MM.1S (cell line): ENCODE data around the gene PCDH9.

Experiments
- DNase-seq: peaks from one replicate; pipeline ENCODE4 v3.0.0-alpha.2; 2015
- H2AFZ ChIP-seq: fragments of 300-600 bp; sonication (generic); 2 replicates; pipeline ENCODE4 v1.6.0; 2016; ENCODE audit warnings: antibody characterized with exemption, low read length
- H3F3A ChIP-seq: fragments of 300-600 bp; sonication (generic); 2 replicates; pipeline ENCODE4 v1.6.1; 2016; ENCODE audit warnings: mild to moderate bottlenecking, antibody characterized with exemption, low read length, moderate library complexity, mixed read lengths; ENCODE audit not compliant: insufficient read depth
- H3K27ac ChIP-seq: fragments of 300-600 bp; sonication (generic); 2 replicates; pipeline ENCODE4 v1.5.1; 2016; ENCODE audit warnings: mild to moderate bottlenecking, low read length
- H3K27me3 ChIP-seq: fragments of 300-600 bp; sonication (generic); replicated peaks from 2 replicates; pipeline ENCODE4 v1.6.0; 2016; ENCODE audit warnings: low read length; ENCODE audit not compliant: insufficient read depth
- H3K36me3 ChIP-seq: fragments of 300-600 bp; sonication (generic); replicated peaks from 2 replicates; pipeline ENCODE4 v1.6.1; 2016; ENCODE audit warnings: mild to moderate bottlenecking, low read length, mixed read lengths; ENCODE audit not compliant: insufficient read depth
- H3K4me1 ChIP-seq: fragments of 300-600 bp; sonication (generic); 2 replicates; pipeline ENCODE4 v1.6.1; 2016; ENCODE audit warnings: low read length, mixed read lengths
- H3K4me2 ChIP-seq: fragments of 300-600 bp; sonication (generic); 2 replicates; pipeline ENCODE4 v1.6.0; 2016; ENCODE audit warnings: low read depth, low read length
- H3K4me3 ChIP-seq: fragments of 300-600 bp; sonication (generic); 2 replicates; pipeline ENCODE4 v1.5.1; 2016; ENCODE audit warnings: low read length, mixed read lengths
- H3K79me2 ChIP-seq: fragments of 300-600 bp; sonication (generic); 2 replicates; pipeline ENCODE4 v1.6.1; 2016; ENCODE audit warnings: mixed run types, low read length, mixed read lengths
- H3K9ac ChIP-seq: fragments of 300-600 bp; sonication (generic); 2 replicates; pipeline ENCODE4 v1.6.1; 2016; ENCODE audit warnings: low read length, mixed read lengths
- H3K9me2 ChIP-seq: fragments of 300-600 bp; sonication (generic); replicated peaks from 2 replicates; pipeline ENCODE4 v1.6.1; 2016; ENCODE audit warnings: mild to moderate bottlenecking, low read length, mixed read lengths; ENCODE audit not compliant: insufficient read depth
- H3K9me3 ChIP-seq: fragments of 300-600 bp; sonication (generic); replicated peaks from 2 replicates; pipeline ENCODE4 v1.6.1; 2016; ENCODE audit warnings: mild to moderate bottlenecking, low read length, mixed read lengths; ENCODE audit not compliant: insufficient read depth
- H4K20me1 ChIP-seq: fragments of 300-600 bp; sonication (generic); 2 replicates; pipeline ENCODE4 v1.6.1; 2016; ENCODE audit warnings: mild to moderate bottlenecking, low read length, moderate library complexity, mixed read lengths; ENCODE audit not compliant: insufficient read depth
- CTCF ChIP-seq: fragments of 300-600 bp; sonication (generic); IDR thresholded peaks from 2 replicates; pipeline ENCODE4 v1.5.1; 2016; ENCODE audit warnings: antibody characterized with exemption, low read length, mixed read lengths
- EZH2 ChIP-seq: fragments of 300-600 bp; sonication (generic); optimal IDR thresholded peaks from 2 replicates; pipeline ENCODE3; 2017; ENCODE audit warnings: low read depth, mild to moderate bottlenecking, antibody characterized with exemption, low read length, mixed read lengths
- EZH2phosphoT487 ChIP-seq: fragments of 300-600 bp; sonication (generic); IDR thresholded peaks from 2 replicates; pipeline ENCODE4 v1.6.1; 2018; ENCODE audit warnings: antibody characterized with exemption, low read length

Gene PCDH9

GRCh38 chr13:66547685-66548084, 682.5 kb downstream of the PCDH9 start:
- Histone ChIP-seq H3K4me3 (no peak overlapping the region), H3K4me1 (no peaks in the 10 kb centered on the region), H3K79me2 (no peaks in the 10 kb centered on the region), H2AFZ (no peak overlapping the region), H3K9me2 (no peaks in the 10 kb centered on the region), H4K20me1 (no peaks in the 10 kb centered on the region), H3K9ac (no peak overlapping the region), H3K27ac (no peak overlapping the region), H3F3A (no peaks in the 10 kb centered on the region), H3K27me3 (no peaks in the 10 kb centered on the region), H3K9me3 (no peaks in the 10 kb centered on the region), H3K4me2 (no peak overlapping the region), H3K36me3 (no peaks in the 10 kb centered on the region)
- no peak for TF ChIP-seq EZH2phosphoT487
- TF ChIP-seq EZH2: no peak
- no peak for TF ChIP-seq CTCF
- no peak for DNase-seq

GRCh38 chr13:66546534-66547379, 683.4 kb downstream of the PCDH9 start:
- no peaks in the 10 kb centered on the region for H3K27me3 ChIP-seq
- TF ChIP-seq EZH2phosphoT487 (no peak), CTCF (no peak), EZH2 (no peak)
- H3F3A ChIP-seq: no peaks in the 10 kb centered on the region
- no peaks in the 10 kb centered on the region for H4K20me1 ChIP-seq
- no peaks in the 10 kb centered on the region for H3K9me3 ChIP-seq
- no peaks in the 10 kb centered on the region for H3K79me2 ChIP-seq
- H3K9me2 ChIP-seq: no peaks in the 10 kb centered on the region
- H3K4me3 ChIP-seq: no peak overlapping the region
- H2AFZ ChIP-seq: no peak overlapping the region
- H3K4me2 ChIP-seq: no peak overlapping the region
- DNase-seq: no peak
- no peaks in the 10 kb centered on the region for H3K36me3 ChIP-seq
- H3K4me1 ChIP-seq: no peaks in the 10 kb centered on the region
- no peak overlapping the region for H3K27ac ChIP-seq
- no peak overlapping the region for H3K9ac ChIP-seq

- TF ChIP-seq CTCF: no peak
- no peak for TF ChIP-seq EZH2
- no peak for TF ChIP-seq EZH2phosphoT487
- Histone ChIP-seq H3F3A (no peaks in the 10 kb centered on the region), H3K9me2 (no peaks in the 10 kb centered on the region), H3K4me1 (no peaks in the 10 kb centered on the region), H3K27ac (no peak overlapping the region), H3K79me2 (no peaks in the 10 kb centered on the region), H3K36me3 (no peaks in the 10 kb centered on the region), H3K4me3 (no peak overlapping the region), H3K9ac (no peak overlapping the region), H3K4me2 (no peak overlapping the region), H3K9me3 (no peaks in the 10 kb centered on the region), H3K27me3 (no peaks in the 10 kb centered on the region), H4K20me1 (no peaks in the 10 kb centered on the region), H2AFZ (no peak overlapping the region)
- no peak for DNase-seq
These were observed 686.4 kb downstream of the PCDH9 start for GRCh38 chr13:66543780-66544179.
